Endothelial cell of umbilical vein (primary cell): ENCODE results near the gene CXCL13. TPM values are rescaled to one million over a fixed set of nuclear protein-coding genes. Genes with fewer than 3 reads are reported as not detected.
A peak's percentile ranks its signal among the peaks of the same experiment; 100 is the strongest.

ENCODE experiments used
- BruUV-seq: library from RNA; stranded (reverse); fragments of 400-500 nt; replicated peaks from 2 replicates; lab custom pipeline; 2021; lab: Mats Ljungman, UMichigan
- CTCF ChIA-PET: fragments of 300-600, 350-600 bp; sonication (Branson Sonifier 250); formaldehyde crosslinking; loops from one replicate; lab custom pipeline; 2021; ENCODE audit warnings: antibody characterized with exemption, inconsistent platforms; lab: Charles Lee
- POLR2A ChIA-PET: fragments of 300-600, 350-600 bp; sonication (Branson Sonifier 250); formaldehyde crosslinking; loops from one replicate; lab custom pipeline; 2021; ENCODE audit warnings: antibody characterized with exemption, inconsistent platforms; lab: Charles Lee
- DNase-seq: peaks from one replicate; pipeline ENCODE4 v3.0.0-alpha.2; 2011; ENCODE audit warnings: low read depth, low spot score
- FAIRE-seq: peaks from 2 replicates; lab custom pipeline; 2011; peaks lifted over from hg19 to GRCh38; lab: Jason Lieb, UNC
- H2AFZ ChIP-seq: 2 replicates; pipeline ENCODE4 v1.6.0; 2012; ENCODE audit warnings: low read depth, low read length, control low read depth, inconsistent platforms
- H3K27ac ChIP-seq: 2 replicates; pipeline ENCODE4 v1.5.1; 2011; ENCODE audit warnings: low read depth, mild to moderate bottlenecking, control low read depth, low read length, moderate library complexity; ENCODE audit not compliant: insufficient read depth
- H3K27me3 ChIP-seq, 2 experiments: 2 replicates each; pipeline versions ENCODE4 v1.6.0 to v1.6.1; 2011; ENCODE audit warnings: low read length in 2 of 2, mixed read lengths in 1 of 2; ENCODE audit not compliant: control insufficient read depth in 2 of 2, insufficient read depth in 2 of 2
- H3K36me3 ChIP-seq, 2 experiments: 2 replicates in 1 of 2; 3 replicates in 1 of 2; pipeline ENCODE4 v1.5.1; 2011; ENCODE audit warnings: low read length in 2 of 2, mild to moderate bottlenecking in 1 of 2, moderate library complexity in 1 of 2; ENCODE audit not compliant: control insufficient read depth in 2 of 2, insufficient read depth in 2 of 2; ENCODE audit errors: extremely low read depth in 1 of 2
- H3K4me1 ChIP-seq: 3 replicates; pipeline ENCODE4 v1.5.1; 2011; ENCODE audit warnings: mild to moderate bottlenecking, low read length; ENCODE audit not compliant: control insufficient read depth, insufficient read depth; ENCODE audit errors: extremely low read depth
- H3K4me2 ChIP-seq: 2 replicates; pipeline ENCODE4 v1.6.1; 2011; ENCODE audit warnings: low read length, control low read depth, mixed read lengths; ENCODE audit not compliant: insufficient read depth
- H3K4me3 ChIP-seq, 3 experiments: fragments of 200-600 bp in 1 of 3; sonication (generic), shearing (Covaris generic) in 1 of 3; replicated peaks in 1 of 3; 2 replicates each; pipeline ENCODE4 v1.5.1; 2011 to 2016; ENCODE audit warnings: control low read depth in 3 of 3, low read length in 3 of 3, mild to moderate bottlenecking in 2 of 3, inconsistent platforms in 1 of 3, low read depth in 1 of 3, moderate library complexity in 1 of 3; ENCODE audit not compliant: insufficient read depth in 1 of 3
- H3K79me2 ChIP-seq: 2 replicates; pipeline ENCODE4 v1.6.0; 2012; ENCODE audit warnings: low read length, inconsistent platforms; ENCODE audit not compliant: control insufficient read depth, insufficient read depth
- H3K9ac ChIP-seq: replicated peaks from 2 replicates; pipeline ENCODE3; 2011; ENCODE audit warnings: low read length, control low read depth; ENCODE audit not compliant: insufficient read depth; ENCODE audit errors: extremely low read depth
- H3K9me1 ChIP-seq: replicated peaks from 3 replicates; pipeline ENCODE4 v1.6.0; 2011; ENCODE audit warnings: mild to moderate bottlenecking, low read length; ENCODE audit not compliant: control insufficient read depth, insufficient read depth; ENCODE audit errors: extremely low read depth
- H3K9me3 ChIP-seq: replicated peaks from 2 replicates; pipeline ENCODE4 v1.5.1; 2012; ENCODE audit warnings: low read length, inconsistent platforms; ENCODE audit not compliant: control insufficient read depth, insufficient read depth
- H4K20me1 ChIP-seq: replicated peaks from 2 replicates; pipeline ENCODE3; 2011; ENCODE audit warnings: mild to moderate bottlenecking, low read length; ENCODE audit not compliant: control insufficient read depth, insufficient read depth; ENCODE audit errors: extremely low read depth
- EZH2 ChIP-seq: IDR thresholded peaks from 2 replicates; pipeline ENCODE4 v1.6.1; 2012; ENCODE audit warnings: borderline replicate concordance, low read depth, mild to moderate bottlenecking, moderate library complexity, low read length, inconsistent platforms; ENCODE audit not compliant: severe bottlenecking
- POLR2A ChIP-seq: IDR thresholded peaks from 2 replicates; pipeline ENCODE4 v1.6.1; 2012; ENCODE audit warnings: low read depth, mild to moderate bottlenecking, control low read depth, low read length
- POLR2AphosphoS5 ChIP-seq: IDR thresholded peaks from 2 replicates; pipeline ENCODE4 v1.6.1; 2012; ENCODE audit warnings: low read depth, mild to moderate bottlenecking, control low read depth, low read length, moderate library complexity; ENCODE audit not compliant: insufficient read depth
- dilution Hi-C: fragments of 300-500 bp; cut with MboI; formaldehyde crosslinking; loops from one replicate; pipeline ENCODE4 v1.15.0; 2019; ENCODE audit warnings: low sequenced_read_pairs; ENCODE audit not compliant: extremely low pct_ligation_motif_present
- intact Hi-C: fragments of 100-400 bp; cut with micrococcal nuclease; formaldehyde crosslinking; loops from one replicate; pipeline ENCODE4 v1.10.0; 2022
- polyA plus RNA-seq, 4 experiments: library from polyadenylated mRNA; depleted of rRNA in 3 of 4; stranded (reverse) in 3 of 4; unstranded in 1 of 4; fragments of >200 nt; gene quantifications; 2 replicates each; pipeline versions ENCODE4 v1.2.1 to v1.2.3, GENCODE V29; 2011 to 2012; ENCODE audit warnings: missing spikeins in 1 of 4
- total RNA-seq: library from RNA; stranded (reverse); gene quantifications from 2 replicates; pipeline ENCODE4 v1.2.3, GENCODE V29; 2021
- TF ChIP-seq, protein P1 (sequence below): IDR thresholded peaks from 2 replicates; pipeline ENCODE4 v1.6.1; 2011; ENCODE audit not compliant: insufficient read depth, insufficient read length
- TF ChIP-seq, protein P2 (sequence below), 2 donors: IDR thresholded peaks; 1 replicate in 1 of 2; 2 replicates in 1 of 2; pipeline ENCODE4 v1.5.1; 2011; ENCODE audit warnings: low read length in 2 of 2, mild to moderate bottlenecking in 2 of 2, moderate library complexity in 2 of 2, control low read depth in 1 of 2, inconsistent platforms in 1 of 2, low read depth in 1 of 2; ENCODE audit not compliant: insufficient read depth in 1 of 2; ENCODE audit errors: extremely low read depth in 1 of 2

Gene CXCL13
- total and polyA plus RNA-seq, 2 donors (not counting 3 experiments of a cell fraction or from before 2014, with no cell fraction given): not detected

DNA sequence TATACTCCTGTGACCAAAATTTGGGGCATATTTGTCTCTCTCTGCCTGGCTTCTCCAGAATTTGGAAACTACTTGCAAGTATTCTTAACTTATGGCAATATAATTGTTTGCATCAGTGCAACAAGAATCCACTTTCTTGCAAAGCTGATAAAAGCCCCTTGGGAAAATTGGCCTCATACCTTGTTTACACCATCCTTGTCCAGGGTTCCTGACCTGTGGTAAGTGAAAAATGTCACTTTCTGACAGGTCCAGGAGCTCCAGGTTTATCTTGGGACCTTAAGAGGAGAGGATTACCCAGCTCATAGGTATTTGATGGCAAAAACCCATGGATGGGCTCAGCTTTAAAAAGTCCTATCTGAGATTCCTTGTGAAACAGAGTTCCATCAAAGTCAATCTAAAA is 29.3 kb upstream of the CXCL13 start:
- no peak for FAIRE-seq
- H3K9ac ChIP-seq: no peak overlapping the region
- CTCF ChIA-PET: interaction anchor here (0.7 to 0.8 kb wide), 2 partner anchors 23 to 25 kb away, joined by 3 read pairs; no protein-coding TSS in a partner anchor
- no peaks in the 10 kb centered on the region for H3K27me3 ChIP-seq
- H3K9me3 ChIP-seq: no peaks in the 10 kb centered on the region
- DNase-seq: no peak
- no peak overlapping the region for H3K4me2 ChIP-seq
- dilution Hi-C loops (no loop called here), intact Hi-C loops (no loop called here)
- no peaks in the 10 kb centered on the region for H3K4me1 ChIP-seq
- H3K27ac ChIP-seq: no peak overlapping the region
- H3K9me1 ChIP-seq: no peaks in the 10 kb centered on the region
- no peaks in the 10 kb centered on the region for H3K36me3 ChIP-seq
- no peak for TF ChIP-seq POLR2A
- no peak for TF ChIP-seq POLR2AphosphoS5
- TF ChIP-seq, protein P1, sequence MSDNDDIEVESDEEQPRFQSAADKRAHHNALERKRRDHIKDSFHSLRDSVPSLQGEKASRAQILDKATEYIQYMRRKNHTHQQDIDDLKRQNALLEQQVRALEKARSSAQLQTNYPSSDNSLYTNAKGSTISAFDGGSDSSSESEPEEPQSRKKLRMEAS: no peak
- no peak overlapping the region for H2AFZ ChIP-seq
- POLR2A ChIA-PET: no interaction called here
- no peaks in the 10 kb centered on the region for H3K79me2 ChIP-seq
- no TSS peak for BruUV-seq
- no peak overlapping the region for H3K4me3 ChIP-seq
- no peaks in the 10 kb centered on the region for H4K20me1 ChIP-seq

GRCh38 chr4:77578145-77578544 is 27.5 kb upstream of the CXCL13 start:
- Histone ChIP-seq H3K79me2 (no peaks in the 10 kb centered on the region), H3K9me1 (no peaks in the 10 kb centered on the region), H3K4me2 (no peak overlapping the region), H3K9me3 (no peaks in the 10 kb centered on the region), H3K4me3 (no peak overlapping the region), H4K20me1 (no peaks in the 10 kb centered on the region), H3K27ac (no peak overlapping the region), H2AFZ (no peak overlapping the region), H3K36me3 (no peaks in the 10 kb centered on the region), H3K27me3 (no peaks in the 10 kb centered on the region), H3K4me1 (no peaks in the 10 kb centered on the region), H3K9ac (no peak overlapping the region)
- BruUV-seq: no TSS peak
- DNase-seq (no peak), FAIRE-seq (no peak)
- ChIA-PET CTCF (interaction anchor here (1.1 to 1.8 kb wide), 2 partner anchors 19 to 104 kb away, joined by 3 to 4 read pairs; no protein-coding TSS in a partner anchor), POLR2A (no interaction called here)
- dilution Hi-C loops (no loop called here), intact Hi-C loops (no loop called here)
- TF ChIP-seq, protein P2, sequence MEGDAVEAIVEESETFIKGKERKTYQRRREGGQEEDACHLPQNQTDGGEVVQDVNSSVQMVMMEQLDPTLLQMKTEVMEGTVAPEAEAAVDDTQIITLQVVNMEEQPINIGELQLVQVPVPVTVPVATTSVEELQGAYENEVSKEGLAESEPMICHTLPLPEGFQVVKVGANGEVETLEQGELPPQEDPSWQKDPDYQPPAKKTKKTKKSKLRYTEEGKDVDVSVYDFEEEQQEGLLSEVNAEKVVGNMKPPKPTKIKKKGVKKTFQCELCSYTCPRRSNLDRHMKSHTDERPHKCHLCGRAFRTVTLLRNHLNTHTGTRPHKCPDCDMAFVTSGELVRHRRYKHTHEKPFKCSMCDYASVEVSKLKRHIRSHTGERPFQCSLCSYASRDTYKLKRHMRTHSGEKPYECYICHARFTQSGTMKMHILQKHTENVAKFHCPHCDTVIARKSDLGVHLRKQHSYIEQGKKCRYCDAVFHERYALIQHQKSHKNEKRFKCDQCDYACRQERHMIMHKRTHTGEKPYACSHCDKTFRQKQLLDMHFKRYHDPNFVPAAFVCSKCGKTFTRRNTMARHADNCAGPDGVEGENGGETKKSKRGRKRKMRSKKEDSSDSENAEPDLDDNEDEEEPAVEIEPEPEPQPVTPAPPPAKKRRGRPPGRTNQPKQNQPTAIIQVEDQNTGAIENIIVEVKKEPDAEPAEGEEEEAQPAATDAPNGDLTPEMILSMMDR (IDR thresholded peaks at IDR 0.05; ENCODE audit: extremely low read depth in 1 of 2, insufficient read depth in 1 of 2, low read depth in 1 of 2, low read length in 2 of 2): peak in 1 of 2 donors; percentile 10
- TF ChIP-seq EZH2: no peak
